ENCODE measurements around the gene RUFY4.
"Not testable (repeated sequence)": the region's sequence is repeated elsewhere in the genome, so short reads cannot be mapped to it uniquely, and the experiment has no call there.

The RUFY4 gene

DNA sequence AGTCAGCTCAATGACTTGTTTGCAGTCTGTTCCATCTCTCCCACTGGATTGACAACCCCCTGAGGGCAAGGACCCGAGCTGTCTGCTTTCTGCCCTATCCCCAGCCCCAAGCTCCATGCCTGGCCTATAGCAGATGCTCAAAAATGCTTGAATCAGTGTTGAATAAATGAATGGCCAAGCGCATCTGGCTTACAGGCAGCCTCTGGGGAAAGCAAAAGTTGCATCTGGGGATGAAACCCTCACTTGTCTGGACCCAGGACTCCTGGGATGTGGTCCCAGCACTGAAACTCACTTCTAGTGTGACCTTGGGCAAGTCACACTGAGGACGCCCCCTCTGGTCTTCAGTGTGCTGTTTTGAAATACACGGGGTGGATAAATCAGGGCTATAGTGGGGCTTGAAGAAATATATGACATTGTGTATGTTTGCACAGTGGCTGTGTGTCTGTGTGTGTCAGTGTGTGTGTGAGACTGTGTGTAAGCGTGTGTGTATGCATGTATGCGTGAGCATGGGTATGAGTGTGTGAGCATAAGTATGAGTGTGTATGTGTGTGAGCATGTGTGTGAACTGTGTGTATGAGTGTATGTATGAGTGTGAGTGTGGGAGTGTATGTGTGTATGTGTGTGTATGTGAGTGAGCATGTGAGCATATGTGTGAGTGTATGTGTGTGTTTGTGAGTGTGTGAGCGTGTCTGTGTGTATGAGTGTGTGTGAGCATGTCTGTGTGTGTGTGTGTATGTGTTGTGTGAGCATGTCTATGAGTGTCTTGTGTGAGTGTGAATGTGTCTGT is 38.5 kb upstream of the RUFY4 start:
- in situ Hi-C loops (cut with MboI; ENCODE audit: low sequenced_read_pairs): no loop called here

DNA sequence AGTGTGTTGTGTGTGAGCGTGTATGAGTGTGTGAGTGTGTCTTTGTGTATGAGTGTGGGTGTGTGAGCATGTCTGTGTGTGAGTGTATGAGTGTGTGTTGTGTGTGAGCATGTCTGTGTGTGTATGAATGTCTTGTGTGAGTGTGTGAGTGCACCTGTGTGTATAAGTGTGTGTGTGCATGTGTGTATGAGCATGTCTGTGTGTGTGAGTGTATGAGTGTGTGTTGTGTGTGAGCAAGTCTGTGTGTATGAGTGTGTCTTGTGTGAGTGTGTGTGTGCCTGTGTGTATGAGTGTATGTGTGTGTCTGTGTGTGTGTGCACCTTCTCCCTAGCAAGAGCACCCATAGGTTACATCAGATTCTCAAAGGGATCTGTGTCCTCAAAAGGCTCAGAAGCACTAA is 37.8 kb upstream of the RUFY4 start:
- in situ Hi-C loops (cut with MboI; ENCODE audit: low sequenced_read_pairs): no loop called here

DNA sequence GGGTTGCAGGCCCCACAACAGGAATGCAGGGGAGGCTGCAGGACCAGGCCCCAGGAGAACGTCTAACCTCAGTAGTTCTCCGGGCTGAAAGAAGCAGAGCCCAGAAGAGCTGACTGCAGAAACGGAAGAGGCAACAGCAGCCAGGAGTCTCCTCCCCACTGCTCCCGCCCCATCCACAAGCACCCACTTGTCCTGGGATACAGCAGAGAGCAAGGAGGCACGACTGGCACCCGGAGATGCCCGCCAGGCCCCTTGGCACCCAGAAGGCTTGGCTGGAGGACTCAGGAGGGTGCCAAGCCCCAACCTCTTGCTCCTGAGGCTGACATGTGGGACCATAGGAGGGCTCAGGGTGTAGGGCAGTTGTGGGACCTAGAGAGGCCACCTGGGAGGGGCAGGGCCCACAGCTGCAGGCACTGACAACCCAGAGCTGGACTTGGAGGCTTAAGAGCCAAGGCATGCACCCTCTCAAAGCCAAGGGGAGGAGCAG is 37.2 kb upstream of the RUFY4 start:
- in situ Hi-C loops (cut with MboI; ENCODE audit: low sequenced_read_pairs): no loop called here

DNA sequence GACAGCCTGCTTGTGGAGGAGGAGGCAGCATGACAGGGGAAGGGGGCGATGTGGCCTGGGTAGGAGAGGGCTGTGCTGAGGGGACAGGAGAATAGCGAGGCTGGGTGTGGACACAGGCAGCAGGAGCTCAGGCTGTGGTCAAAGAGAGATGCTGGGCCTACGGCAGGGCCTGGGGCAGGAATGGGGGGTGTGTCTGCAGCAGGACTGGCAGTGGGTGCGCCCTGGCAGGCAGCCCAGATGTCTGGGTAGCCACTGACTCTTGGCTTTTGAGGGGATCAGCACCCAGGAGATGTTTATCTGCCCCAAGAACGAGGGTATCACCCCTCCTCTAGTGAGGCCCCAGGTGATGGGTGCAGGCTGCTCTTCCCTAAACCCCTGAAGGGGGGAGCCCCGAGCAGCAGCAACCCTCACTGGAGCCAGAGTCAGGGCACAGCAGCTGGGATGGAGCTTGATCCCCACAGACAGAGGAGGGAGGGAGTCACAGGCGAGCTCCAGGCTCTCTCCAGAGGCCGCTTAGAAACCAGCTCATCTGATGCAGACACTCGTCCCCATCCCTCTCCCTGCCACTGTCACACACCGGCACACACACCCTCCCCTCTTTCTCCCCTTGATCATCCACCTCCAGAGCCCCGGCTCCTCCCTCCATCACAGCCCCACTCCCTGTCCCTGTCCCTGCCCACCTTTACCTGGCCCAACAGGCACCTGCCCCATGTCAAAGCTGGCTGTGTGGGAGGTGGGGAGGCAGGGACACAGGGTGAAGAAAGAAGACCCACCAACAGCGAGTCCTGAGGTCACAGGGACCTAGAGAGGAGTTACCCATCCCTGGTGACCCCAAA is 36.5 kb upstream of the RUFY4 start:
- in situ Hi-C loops (cut with MboI; ENCODE audit: low sequenced_read_pairs): no loop called here

DNA sequence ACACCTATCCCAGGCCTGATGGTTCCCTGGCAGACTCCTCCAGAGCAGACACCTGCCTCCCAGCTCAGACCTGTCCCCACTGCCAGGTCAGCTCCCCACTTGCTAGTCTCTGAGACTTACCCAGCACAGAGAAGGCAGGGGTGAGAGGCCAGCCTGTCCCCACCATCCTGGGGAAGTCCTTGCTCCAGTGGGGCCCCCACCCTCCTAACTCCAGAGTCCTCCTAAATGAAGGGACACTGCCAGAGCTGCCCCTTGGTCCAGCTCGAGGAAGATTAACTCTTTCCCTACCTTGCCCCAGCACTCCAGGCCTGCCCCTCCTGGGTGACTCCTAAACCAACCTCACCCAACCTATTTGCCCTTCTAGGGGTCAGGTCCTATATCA is 35.9 kb upstream of the RUFY4 start:
- in situ Hi-C loops (cut with MboI; ENCODE audit: low sequenced_read_pairs): no loop called here

DNA sequence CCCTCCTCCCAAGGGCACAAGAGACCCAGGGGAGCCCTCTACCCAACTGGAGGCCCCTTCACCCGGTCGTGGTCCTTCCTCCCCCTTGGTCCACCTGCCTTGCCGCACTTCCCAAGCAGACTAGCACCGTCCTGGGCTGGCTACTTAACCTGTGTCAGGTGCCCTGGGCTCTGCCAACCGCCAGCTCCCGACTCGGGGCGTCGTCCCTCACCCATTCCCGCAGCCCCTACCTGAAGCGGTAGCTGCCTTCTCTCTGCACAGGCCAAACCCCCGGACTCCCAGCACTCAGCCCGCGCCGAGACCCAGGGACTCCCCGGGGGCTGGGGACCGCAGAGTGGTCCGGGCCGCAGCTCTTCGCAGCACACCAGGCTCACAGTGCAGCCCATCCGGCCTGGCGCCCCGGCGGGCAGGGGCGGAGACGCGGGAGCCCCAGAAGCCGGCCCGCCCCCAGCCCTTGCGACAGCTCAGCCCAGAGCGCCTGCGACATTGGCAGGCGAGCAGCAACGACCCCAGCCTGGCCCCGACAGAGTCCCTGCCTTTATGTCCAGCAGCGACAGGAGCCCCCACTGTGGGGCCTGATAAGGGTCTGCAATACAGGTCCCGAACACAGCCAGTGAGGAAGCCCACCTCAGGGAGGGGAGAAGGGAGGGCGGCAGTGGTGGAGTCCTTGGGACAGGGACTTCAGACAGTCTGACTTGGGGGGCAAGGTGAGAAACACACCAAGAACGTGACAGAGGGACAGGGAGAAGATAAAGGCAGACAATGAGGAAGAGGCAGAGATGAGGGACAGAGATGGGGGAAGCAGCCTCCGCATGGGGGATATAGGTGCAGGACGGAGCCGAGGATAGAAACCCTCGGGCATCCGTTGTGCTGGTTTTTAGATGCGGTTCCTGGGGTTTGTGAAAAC is 35.2 kb upstream of the RUFY4 start:
- in situ Hi-C loops (cut with MboI; ENCODE audit: low sequenced_read_pairs): no loop called here

DNA sequence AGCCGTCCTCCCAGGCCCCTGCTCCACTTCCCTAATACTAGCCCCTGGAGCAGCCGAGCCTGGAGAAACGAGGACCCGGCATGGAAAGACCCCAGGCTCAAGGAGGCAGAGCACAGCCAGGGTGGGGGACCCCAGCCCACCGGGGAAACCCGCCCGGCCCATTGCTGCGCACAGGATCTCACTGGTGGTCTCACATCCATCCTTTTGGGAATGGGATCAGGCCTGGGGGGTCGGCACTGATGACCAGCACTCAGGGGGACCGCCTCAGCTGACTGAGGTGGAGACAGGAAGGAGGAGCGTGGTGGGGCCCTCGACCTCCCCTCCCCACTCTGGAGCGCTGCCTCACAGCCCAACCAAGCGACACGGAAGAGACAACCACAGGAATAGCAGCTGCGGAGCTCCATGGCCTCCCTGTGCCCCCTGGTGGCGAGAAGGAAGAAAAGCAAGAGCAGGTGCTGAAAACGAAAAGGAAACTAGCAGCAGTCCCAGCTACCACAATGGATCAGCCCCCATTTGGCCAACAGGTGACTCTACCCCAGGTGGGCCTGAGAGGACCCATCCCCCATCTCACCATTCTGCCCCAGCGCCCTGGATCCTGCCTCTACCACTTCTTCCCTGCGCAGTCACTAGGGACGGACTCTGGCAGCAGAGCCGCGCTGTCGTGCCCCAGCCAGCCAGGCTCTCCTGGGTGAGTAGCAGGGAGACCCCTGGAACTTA is 34.4 kb upstream of the RUFY4 start:
- in situ Hi-C loops (cut with MboI; ENCODE audit: low sequenced_read_pairs): not testable (repeated sequence)

DNA sequence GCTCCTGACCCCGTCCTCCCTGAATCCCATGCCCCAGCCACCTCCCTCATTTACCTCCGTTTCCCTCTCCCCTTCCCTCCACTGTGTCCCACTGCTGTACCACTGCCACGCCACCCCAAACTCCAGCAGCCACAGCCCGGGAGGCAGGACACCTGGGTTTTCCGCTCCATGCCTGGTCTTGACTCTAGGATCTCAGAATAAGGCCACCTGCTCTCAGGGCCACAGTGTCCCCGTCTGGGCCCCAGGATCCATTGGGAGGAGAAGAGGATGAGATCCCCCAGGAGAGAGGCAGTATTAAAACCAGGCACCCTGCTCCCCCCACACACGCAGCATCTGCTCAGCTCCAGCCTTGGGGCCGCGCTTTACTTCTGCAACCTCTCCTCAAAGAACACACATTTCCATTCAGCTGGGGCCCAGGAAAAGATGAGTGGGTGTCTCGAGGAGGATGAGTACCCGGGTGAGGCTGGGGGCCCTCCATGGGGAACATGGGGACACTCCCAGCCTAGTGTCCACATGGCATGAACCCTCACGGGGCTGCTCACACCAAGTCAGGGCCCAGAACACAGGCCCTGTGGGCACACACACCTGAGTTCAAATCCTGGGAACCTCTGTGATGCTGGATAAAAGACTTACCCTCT is 33.5 kb upstream of the RUFY4 start:
- in situ Hi-C loops (cut with MboI; ENCODE audit: low sequenced_read_pairs): no loop called here

DNA sequence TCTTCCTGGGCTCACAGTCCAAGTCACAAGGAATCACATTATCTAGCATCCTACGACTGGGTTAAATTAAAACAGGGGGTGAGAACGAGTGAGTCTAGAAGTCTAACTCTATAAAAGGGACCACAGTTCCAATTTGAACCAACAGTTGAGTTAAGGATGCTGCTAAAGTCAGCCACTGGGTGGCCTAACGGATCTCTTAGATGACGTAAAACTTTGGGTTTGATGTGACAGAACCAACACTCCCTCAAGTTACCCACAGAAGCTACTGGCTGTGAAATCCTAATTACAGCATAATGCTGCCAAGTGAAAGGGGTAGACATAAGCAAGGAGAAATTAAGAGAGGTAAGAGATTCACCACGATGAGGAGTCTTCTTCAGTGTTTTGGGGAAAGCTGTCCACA is 32.7 kb upstream of the RUFY4 start:
- in situ Hi-C loops (cut with MboI; ENCODE audit: low sequenced_read_pairs): no loop called here

DNA sequence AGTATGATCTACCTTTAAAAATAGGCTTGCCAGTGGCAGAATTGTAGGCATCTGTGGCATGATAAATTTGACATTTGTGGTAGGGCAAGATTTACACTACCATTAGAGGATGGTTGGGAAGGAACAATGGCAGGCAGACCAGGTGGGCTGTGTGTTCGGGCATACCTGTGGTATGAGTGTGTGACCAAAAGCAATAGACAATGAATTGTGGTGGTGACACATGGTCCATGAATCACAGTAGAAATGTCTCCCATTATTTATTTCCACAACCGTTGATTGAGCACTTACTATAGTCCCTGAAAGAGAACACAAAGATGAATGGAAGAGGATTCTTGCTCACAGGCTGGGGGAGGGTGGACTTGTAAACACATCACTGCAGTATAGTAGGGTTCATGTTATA is 29.9 kb upstream of the RUFY4 start:
- in situ Hi-C loops (cut with MboI; ENCODE audit: low sequenced_read_pairs): no loop called here

DNA sequence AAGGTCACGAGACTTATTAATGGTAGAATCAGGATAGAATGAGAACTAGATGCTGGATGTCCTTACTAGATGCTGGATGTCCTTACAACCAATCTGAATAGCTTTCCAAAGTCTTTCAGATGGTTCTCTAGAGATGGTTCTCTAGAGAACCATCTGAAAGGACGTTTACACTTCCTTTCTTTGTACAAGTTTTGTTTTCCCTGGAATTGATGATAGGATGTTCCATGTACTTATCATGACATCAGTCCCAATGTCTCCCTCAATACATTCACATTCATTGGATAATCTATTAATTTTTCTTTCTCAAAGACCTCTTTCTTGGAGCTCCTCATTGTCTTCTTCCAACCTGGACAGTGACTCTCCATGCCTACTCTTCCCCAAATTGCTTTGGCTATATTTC is 28.2 kb upstream of the RUFY4 start:
- in situ Hi-C loops (cut with MboI; ENCODE audit: low sequenced_read_pairs): no loop called here

DNA sequence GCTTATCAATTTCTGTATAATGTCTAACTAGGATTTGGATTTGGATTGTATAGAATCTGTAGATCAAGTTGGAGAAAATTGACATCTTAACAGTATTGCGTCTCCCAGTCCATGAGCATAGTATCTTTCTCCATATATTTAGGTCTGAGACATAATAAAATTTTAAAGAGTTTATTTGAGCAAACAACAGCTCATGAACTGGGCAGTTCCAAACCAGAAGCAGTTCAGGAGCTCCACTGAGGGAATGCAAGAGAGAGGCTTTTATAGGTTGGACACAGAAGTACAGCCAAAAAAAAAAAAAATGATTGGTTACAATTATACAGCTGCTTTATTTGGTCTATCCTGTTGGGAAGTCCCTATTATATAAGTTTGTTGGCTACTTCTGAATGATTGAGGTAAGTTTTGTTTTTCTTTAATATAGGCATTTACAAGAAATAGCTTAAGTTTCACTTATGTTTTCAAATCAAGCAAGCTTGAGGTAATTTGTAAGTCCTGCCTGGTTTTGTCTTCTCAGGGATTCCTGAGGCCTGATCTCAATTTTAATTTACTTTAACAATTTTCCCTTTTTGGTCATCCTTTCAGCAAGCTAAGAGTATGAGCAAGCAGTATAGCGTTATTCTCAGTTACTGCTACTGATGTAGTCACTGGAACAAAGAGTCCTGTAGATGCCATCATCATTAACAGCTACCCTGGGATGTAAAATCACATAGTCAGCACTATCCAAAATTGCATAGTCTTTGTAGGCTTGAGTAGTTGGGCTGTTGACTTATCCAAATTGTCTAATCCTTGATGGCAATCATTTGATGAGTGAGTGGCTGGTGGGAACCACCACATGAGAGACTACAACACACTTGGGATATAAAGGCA is 27.5 kb upstream of the RUFY4 start:
- in situ Hi-C loops (cut with MboI; ENCODE audit: low sequenced_read_pairs): no loop called here

DNA sequence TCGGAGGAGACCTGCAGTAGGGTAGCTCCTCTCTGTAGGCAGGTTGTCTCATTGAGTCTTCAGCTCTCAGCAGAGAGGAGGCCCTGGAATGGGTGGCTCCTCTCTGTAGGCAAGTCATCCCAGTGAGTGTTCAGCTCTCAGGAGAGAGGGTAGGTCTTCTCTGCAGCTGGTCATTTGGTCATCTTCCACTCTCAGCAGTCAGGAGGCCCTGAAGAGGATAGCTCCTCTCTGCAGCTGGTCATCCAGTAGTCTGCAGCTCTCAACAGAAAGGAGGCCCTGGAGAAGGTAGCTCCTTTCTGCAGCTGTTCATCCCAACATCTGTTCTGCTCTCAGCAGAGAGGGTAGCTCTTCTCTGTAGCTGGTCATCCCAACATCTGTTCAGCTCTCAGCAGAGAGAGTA is 26.0 kb upstream of the RUFY4 start:
- in situ Hi-C loops (cut with MboI; ENCODE audit: low sequenced_read_pairs): no loop called here

DNA sequence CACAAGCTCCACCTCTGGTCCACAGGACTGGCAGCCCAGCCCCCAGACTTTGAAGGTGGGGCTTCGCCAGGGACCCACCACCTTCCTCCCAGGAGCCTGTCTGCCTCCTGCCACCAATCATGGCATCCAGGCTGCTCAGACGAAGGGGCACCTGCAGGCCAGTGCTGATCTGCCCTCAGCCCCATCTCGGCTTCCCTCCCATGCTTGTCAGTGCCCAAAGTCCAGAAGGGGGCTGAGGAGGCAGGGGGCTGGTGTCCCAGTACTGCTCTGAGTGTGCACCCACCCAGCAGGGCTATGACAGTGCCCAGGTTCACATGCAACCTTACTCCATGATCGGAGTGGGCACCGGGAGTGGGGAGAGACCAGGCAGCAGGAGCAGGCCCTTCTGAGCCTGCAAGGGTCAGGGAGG is 25.3 kb upstream of the RUFY4 start:
- in situ Hi-C loops (cut with MboI; ENCODE audit: low sequenced_read_pairs): no loop called here

DNA sequence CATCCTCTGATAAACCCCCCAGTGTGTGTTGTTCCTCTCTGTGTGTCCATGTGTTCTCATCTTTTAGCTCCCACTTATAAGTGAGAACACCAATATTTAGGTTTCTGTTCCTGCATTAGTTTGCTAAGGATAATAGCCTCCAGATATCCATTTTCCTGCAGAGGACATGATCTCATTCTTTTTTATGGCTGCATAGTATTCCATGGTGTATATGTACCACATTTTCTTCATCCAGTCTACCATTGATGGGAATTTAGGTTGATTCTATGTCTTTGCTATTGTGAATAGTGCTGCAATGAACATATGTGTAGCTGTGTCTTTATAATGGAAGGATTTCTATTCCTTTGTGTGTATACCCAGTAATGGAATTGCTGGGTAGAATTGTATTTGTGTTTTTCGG is 24.5 kb upstream of the RUFY4 start:
- in situ Hi-C loops (cut with MboI; ENCODE audit: low sequenced_read_pairs): not testable (repeated sequence)

DNA sequence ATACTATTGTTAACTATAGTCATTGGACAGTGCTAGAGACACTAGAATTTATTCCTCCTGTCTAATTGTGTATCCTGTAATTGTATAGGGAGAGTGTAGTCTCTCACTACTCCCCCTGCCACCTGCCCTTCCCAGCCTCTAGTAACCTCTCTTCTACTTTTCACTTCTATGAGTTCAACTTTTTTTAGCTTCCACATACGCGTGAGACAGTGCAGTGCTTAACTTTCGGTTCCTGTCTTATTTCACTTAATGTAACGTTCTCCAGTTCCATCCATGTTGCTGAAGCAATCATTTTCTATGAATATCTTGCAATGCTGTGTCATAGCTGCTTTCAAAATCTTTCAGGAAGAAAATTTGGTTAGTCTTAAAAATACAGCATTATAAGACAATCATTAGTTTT is 22.8 kb upstream of the RUFY4 start:
- in situ Hi-C loops (cut with MboI; ENCODE audit: low sequenced_read_pairs): no loop called here

DNA sequence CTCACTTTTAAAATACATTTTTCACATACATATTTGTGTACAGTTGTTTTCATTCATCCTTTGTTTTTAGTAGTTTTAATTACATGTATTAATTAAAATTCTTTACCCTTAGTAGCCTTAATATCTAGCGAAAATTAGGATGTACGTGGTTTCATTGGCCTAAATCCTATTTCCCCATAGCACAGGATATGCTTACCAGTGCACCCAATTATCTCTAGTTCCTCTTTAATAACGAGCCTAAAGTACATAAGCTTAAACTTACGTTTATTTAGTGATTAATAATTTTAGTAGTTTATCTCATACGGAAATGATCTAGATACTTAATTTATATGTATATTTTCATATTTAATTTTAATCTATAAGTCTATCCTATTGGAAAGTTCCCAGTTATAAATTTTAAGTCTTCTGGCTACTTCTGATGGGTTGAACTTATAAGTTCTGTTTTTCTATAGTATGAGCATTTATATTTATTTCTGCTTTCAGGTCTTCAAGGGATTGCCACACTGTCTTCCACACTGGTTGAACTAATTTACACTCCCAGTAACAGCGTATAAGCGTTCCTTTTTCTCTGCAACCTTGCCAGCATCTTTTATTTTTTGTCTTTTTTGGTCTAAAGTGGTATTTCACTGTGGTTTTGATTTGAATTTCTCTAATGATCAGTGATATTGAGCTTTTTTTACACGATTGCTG is 21.4 kb upstream of the RUFY4 start:
- in situ Hi-C loops (cut with MboI; ENCODE audit: low sequenced_read_pairs): no loop called here

DNA sequence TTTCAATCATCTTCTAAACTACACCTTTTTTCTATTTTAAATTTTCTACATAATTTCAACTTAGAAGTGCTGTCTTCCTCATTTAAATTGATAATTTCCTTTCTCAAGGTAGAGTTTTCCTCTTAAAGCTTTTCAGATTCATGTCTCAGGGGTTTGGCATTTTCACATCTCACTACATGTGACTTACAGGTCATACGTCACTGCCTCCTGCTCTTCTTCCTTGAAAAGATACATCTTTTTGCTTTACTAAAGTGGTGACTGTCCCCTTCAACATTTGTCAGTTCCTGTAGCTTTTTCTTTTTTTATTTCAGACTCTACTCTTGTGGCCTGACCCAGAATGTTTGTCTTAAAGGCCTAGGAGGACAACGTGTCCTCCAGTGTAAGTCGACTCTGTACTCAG is 17.1 kb upstream of the RUFY4 start:
- in situ Hi-C loops (cut with MboI; ENCODE audit: low sequenced_read_pairs): no loop called here

DNA sequence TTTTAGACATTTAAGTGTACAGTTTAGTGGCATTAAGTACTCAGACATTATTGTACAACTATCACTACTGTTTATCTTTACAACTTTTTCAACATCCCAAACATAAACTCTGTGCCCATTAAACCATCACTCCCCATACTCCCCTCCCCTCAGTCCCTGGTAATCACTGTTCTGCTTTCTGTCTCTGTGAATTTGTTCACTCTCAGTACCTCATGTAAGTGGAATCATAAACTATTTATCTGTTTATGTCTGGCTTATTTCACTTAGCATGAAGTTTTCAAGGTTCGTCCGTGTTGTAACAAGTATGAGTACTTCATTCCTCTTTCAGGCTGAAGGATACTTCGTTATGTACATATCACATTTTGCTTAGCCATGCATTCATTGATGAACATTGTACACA is 9.8 kb upstream of the RUFY4 start:
- in situ Hi-C loops (cut with MboI; ENCODE audit: low sequenced_read_pairs): no loop called here
